GM19455 (cell line): ENCODE measurements around the gene MRPS33.
"Not testable (repeated sequence)": the region's sequence is repeated elsewhere in the genome, so short reads cannot be mapped to it uniquely, and the experiment has no call there.

Experiments
- ATAC-seq: cut with Tn5 transposase; IDR thresholded peaks from one replicate; pipeline ENCODE4 v1.9.1; 2021; ENCODE audit not compliant: unreplicated experiment

MRPS33 gene

DNA sequence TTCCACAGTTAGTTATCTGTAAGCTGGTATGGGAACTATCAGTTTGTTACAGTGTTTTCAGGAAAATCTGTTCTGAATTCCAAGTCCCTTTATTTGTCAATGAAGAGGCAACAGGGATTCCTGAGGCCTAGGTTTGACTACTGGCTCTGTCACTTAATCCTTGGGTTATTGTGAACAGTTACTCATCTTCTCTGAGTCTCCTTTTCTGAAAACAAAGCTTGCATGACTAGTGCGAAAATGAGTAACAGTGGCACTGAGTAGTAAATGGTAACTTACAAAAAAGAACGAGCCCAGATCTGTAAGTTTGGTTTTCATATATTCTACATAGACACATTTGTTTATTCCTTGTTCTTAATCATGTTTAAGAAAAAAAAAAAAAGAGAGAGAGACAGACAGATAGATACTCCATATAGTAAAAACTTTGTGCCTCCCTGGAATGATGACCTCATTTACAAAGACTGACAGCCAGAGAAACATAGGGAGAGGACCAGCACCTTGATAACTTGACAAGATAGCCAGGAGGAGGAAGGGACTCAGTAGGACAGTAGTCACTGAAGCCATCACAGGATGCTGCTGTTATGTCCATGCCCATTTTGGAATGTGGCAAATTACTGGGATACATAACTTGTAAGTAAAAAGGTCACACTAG, 1.9 kb downstream of the MRPS33 start:
- ATAC-seq, result no peak

DNA sequence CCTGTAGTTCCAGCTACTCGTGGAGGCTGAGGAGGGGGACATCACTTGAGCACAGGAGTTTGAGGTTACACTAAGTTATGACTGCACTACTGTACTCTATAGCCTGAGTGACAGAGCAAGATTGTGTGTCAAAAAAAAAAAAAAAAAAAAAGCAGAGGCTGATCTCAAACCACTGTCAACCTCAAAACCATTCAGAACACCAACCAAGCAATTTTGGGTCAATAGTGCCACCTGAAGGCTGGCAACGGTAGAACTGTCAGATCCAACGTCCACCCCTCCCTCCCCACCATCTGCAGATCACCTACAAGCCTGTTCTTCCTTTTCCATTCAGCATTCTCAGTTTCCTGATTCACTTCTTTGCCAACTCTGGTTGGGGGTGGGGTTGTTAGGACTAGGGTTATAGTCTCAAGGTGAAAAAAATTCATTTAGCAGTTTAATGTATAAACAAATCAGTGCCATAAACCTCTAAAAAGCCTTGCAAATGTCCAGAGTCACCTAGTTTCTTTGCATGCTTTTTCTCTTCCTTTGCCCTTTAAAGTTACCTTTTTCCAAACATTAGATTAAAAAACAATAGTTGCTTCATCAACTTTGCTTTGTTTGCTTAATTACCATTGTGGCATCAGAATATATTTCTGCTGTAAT, 2.6 kb downstream of the MRPS33 start:
- ATAC-seq, result no peak

DNA sequence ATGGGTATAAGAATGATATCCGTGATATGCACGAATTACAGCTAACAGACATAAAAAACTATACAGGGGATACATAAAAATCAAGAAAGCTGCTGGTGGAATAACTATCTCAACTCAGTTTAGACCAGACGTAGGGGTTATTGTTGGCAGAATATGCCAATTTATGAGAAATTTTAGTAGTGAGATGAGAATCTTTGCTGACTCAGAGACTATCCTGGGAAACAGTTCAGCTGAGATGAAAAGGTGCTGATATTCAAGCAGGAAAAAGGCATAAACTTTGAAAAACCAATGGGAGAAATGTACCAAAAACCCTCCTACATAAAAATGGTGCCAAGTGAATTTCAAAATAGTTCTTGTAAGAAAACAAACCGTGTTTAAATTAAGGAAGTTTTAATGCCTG, 3.3 kb downstream of the MRPS33 start:
- no peak for ATAC-seq

DNA sequence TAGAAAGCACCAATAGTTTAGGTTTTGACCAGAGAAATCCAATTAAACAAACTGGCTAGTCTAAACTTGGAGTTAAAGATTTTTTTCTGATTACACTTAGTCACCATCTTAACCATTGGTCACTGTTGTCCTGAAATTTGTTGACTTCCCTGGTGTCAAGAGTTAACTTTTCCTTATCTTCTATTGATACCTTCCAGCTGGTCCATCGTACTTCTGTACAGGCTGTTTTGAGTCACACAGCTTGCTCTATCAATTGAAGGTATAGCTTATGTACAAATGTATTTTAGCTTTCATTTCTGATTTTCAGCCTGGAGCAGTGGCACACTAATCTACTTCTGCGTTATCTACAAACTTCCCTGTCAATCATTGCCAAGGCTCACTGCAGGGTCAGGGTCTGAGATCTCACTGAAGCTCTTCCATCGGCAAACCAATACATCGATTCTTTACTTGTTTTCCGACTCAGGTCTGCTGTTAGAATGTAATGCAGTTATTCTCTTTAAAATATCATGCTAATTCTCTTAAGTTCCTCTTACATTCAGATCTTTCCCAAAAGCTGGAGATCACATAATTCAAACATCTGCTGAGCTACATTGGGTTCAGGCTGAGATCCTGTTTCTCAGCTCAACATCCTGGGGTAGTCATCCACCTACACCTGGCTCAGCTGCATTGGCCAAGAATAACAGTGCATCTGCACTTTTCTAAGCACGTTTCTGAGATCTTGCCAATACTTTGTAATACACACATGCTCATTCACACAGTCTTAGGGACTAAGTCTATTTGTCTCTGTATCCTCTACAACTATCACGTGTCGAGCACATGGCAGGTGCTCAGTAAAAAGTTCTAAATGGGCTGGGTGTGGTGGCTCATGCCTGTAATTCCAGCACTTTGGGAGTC, 11.3 kb downstream of the MRPS33 start:
- ATAC-seq, result no peak

DNA sequence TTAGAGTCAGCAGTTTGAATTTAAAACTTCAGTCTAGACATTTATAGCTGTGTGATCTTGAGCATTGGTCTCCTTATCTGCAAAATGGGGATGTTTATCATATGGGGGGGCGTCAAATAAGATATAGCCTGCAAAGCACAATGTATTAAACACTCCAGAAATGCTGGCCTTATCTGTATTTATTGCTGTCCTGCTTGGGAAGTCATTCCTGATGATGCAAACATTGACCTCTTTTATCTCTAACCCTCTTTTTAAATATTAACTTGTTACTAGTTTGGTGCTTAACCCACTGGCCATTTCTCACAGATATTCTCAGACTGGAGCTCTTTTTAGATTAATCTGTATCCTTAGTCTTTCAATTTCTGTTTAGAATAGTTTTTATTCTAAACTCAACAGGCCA, 13.2 kb downstream of the MRPS33 start:
- ATAC-seq, result no peak

DNA sequence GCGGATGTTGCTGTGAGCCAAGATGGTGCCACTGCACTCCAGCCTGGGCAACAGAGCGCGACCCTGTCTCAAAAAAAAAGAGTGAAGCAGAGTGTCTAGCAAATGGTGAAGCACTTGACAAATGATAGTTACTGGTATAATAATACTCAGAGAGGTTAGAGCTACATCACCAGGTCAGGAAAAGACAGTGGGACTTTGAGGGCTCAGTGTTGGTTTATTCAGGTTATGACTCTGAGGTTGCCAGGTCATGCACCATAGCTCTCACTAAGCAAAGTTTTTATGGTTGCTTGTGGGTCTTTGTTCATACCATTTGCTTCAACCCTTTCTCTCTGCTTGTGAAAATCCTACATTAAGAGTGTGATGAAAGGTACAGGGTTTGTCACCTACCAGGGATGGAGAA, 13.6 kb downstream of the MRPS33 start:
- no peak for ATAC-seq

DNA sequence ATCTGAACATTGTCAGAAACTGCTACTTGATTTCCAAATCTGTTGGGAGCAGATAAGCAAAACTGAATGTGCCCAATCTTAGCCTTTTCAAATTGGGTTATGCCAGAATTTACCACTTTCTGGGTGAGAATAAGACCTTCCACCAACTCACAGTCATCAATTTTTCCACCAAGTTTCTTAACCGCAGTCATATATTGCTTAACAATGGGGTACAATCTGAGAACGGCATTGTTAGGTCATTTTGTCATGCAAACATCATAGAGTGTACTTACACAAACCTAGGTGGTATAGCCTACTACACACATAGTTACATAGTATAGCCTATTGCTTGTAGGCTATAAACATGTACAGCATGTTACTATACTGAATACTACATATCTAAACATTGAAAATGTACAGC, 16.0 kb downstream of the MRPS33 start:
- no peak for ATAC-seq

DNA sequence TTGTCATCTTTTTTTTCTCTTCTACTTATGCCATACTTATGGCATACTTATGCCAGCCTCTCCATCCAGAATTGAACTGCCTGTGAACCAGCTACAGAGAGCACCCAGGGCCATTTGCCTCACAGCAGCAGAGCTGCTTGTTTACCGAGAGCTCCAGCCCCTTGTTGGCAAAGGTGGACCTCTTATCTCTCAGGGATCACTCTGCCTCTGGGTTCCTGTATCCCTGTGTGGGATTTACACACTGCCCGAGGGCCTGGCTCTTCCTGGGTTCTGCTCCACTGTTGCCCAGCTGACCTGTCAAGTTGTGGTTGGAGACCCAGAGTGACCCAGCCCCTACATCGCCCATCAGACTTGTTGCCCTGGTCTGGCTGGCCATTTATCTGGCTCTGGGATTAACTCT, 22.3 kb downstream of the MRPS33 start:
- ATAC-seq, result no peak

DNA sequence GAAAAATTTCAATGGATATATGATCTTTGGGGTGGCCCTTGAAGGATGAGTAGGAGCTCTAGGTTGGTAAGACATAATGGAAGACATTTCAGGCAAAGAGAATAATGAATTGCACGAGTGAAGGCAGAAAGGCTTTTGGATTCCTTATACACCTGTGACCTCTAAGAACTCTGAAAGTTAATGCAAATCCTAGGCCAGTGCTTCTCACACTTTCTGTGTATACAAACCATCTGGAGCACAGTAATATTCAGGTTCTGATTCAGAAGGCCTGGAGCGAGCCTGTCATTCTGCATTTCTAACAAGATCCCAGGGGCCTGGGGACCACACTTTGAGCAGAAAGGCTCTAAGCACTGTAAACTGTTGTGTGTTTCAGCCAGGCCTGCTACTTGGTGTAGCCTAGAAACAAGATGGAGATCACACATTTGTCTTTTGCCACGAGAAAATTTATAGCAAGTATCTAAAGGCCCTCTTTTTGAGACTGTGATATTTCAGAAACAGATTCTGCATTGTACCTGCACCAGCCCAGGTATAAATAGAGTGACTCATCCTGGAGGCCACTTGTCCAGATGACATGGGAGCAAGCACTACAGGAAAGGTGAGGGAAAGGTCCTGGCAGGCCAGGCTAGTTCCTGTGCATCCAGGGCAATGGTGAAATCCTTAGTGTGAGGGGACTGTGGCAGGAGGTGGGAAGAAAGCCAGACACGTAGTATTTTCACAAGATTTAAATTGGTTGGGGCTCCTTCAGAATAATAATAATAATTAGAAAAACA, 24.4 kb downstream of the MRPS33 start:
- no peak for ATAC-seq

DNA sequence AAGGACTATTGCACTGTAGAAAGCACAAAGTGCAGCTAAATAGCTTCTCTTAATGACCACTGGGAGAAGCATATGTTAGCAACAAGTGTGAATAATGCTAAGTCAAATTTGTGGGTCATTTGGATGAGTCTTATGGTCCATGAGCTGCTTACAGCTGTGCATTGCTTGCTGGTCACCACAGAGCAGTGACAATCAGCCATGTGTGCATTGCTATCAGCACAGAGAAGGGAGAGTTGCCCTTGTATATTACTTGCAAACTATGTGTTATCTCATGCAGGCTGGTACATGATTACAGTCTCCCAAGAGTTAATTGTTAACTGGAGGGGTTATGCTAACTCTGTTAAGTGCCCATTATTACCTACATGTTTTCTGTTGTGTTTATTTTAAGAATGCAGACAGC, 25.7 kb downstream of the MRPS33 start:
- no peak for ATAC-seq

DNA sequence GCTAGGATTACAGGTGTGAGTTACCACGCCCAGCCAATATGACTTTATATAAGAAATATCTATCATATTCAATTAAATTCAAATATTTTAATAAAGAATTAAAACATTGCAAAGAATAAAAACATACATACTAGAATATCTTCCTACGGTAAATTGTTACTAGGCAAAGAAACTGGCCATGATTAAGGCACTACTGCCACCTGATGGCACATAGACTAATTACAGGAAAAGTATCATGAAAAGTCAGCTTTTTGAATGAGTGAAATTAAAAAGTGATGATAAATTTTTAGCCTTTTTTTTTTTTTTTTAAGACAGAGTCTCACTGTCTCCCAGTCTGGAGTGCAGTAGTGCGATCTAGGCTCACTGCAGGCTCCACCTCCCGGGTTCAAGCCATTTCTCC, 30.9 kb downstream of the MRPS33 start:
- ATAC-seq, result no peak

DNA sequence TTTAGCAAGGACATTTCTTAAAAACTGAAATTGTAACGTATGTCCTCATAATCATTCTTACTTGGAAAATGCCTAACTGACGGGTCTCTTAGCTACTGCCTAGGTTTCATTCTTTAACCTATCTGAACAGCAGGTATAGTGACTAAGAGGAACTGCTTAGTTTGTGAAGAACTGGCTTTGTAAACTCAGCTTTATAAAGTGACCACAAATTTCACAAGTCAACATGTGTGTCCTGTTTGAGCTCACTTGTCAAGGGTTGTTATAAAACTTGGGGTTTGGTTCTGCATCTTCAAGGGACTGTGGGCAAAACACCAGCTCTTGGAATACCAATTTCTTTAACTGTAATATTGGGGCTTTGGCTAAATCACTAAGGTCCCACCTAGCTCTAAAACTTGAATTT, 32.2 kb downstream of the MRPS33 start:
- ATAC-seq, result no peak

DNA sequence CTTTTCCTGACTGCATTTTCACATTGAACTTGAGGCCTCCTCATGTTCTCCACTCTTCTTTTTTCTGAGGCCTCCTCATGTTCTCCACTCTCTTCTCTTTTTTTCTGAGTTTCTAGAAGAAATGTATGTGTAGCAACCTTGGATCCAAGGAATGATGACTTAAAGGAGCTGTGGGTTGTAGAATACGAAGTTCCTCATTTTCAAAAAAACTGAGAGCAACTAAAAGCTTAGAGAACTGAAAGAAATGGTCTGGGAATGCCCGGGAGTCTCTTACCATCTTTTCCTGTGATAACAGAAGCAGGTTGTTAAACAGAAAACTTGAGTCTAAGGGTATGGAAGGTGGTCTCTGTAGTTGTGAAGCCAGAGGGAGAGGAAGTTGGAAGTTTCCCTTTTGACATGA, 32.8 kb downstream of the MRPS33 start:
- ATAC-seq, result no peak

DNA sequence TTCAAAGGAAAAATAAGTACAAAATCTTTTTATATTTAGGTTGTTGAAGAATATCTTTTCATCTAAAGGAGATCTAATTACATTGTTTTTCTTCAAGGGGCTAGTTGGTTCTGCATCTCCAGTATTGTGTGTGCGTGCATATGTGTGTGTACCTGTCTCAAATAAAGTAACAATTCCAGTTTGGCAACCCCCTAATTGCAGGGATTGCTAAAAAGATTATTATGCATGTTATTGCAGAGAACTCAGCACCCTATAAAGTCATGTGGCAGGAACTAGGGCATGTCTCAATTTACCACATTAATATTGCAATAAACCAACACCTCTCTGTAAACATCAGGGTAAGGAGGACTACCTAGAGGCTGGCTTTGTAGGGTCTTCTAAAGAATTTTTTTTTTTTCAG, 37.0 kb downstream of the MRPS33 start:
- no peak for ATAC-seq

DNA sequence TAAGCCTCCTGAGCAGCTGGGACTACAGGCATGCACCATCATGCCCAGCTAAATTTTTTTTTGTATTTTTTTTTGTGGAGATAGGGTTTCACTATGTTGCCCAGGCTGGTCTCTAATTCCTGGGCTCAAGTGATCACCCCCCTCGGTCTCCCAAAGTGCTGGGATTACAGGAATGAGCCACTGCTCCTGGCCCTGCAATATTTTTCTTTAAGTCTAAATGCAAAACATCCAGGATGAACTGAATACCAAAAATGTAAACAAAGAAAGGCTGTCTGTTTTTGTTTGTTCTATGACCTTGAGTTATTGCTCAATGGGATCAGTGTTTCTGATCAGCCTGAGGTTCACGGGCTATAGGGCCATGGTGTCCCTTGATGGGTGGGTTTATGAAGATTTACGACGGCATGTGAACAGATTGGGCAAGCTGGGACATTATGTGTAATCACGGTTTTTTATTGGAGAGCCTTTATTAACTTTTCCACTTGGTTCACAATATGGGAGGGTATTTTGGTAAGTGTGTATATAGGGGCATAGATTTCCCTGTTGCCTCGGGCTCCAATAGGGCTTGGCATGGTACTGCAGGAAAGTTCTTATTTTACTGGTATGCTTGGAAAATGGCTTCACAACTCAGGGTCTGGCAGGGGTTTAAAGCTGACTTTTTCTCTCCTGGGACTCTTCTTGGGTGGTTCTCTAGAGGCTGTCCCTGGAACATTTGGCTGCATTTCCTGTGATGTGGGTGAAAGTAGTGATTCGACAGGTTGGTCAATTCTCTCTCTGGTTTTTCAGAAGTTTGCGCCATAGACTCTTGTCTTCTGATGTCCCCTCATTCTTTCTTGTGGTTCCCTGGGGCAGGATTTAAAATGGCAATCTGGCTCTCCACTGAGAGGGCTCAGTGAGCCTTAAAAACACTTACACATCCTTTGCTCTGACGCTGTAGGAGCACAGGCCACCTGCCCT, 41.6 kb downstream of the MRPS33 start:
- no peak for ATAC-seq

DNA sequence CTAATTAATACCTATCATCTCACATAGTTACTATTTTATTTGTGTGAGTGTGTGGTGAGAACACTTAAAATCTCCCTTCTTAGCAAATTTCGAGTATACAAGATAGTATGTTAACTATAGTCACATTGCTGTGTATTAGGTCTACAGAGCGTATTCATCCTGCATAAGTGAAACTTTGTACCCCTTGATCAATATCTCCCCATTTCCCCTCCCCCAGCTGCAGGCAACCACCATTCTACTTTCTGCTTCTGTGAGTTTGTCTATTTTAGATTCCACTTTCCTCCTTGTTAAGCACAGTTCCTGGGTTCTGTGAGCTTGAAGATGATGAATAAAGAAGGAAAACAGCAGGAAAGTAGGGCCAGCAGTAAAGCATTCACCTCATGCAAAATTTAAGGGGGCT, 42.4 kb downstream of the MRPS33 start:
- ATAC-seq, result no peak

DNA sequence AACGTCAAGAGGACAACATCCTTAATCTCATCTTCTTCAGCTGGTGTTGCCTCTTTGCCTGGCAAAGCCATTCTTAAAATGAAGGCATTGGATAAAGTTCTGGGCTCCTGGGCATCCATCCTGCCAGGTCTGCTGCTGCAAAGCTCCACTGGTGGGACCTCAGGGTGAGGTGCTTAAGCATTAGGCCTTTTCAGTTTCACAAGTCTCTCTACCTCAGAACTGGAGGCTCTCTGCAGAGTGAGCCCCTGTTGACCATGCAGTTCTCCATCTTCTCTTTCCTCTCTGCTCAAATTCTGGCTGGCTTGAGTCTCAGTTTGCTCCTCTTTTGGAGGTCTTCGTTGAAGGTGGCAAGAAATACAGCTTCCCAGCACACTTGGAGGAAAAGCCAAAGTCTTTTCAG, 47.3 kb downstream of the MRPS33 start:
- ATAC-seq, result no peak

DNA sequence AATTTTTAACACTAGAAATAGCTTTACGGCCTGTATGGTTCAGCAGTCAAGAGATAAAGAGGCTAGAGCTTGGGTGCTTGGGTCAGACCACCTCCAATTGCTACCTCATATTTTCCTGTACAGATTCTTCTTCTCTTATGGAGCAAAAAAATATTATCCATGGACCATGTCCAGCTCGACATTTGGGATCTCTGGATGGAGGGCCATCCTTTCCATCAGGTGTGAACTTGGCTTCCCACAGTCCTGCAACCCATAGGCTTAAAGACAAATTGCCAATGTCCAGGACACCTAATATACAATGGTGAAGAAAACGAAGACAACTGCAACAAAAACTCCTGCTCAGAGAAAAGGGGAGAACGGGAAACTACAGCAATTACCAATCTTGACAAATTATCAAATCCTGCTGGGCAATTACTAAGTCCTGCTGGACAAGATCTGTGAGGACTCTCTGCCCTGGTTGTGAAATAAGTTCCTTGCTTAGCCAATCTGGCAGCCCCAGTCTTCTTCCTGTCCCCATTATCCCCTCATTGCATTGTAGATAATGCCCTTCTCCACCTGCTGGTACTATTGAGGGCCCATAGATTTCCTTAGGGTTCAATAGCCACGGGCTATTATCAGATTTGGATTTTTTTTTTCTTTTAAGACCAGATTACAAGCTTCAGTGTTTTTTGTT, 48.1 kb downstream of the MRPS33 start:
- no peak for ATAC-seq

DNA sequence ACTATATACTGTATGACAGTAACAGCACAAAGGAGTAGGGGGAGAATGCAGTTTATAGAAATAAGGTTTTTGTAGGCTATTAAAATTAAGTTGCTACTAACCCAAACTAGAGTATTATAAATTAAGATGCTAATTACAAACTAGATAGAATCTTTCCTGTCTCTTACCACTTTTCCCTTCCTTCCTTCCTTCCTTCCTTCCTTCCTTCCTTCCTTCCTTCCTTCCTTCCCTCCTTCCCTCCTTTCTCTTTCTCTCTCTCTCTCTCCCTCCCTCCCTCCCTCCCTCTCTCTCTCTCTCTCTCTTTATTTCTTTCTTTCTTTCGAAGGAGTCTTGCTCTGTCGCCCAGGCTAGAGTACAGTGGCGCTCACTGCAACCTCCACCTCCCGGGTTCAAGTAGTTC, 53.6 kb downstream of the MRPS33 start:
- ATAC-seq, result no peak

DNA sequence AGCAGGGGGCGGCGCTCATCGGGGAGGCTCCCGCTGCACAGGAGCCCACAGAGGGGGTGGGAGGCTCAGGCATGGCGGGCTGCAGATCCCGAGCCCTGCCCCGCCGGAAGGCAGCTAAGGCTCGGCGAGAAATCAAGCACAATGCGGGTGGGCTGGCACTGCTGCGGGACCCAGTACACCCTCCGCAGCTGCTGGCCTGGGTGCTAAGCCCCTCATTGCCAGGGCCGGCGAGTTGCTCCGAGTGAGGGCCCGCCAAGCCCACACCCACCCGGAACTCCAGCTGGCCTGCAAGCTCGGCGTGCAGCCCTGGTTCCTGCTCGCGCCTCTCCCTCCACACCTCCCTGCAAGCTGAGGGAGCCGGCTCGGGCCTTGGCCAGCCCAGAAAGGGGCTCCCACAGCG, 57.8 kb downstream of the MRPS33 start:
- ATAC-seq, result not testable (repeated sequence)
